Suprapubic skin (tissue), 4 donors: ENCODE data around the gene OGFOD1.

Source experiments
- CTCF ChIP-seq, 2 donors: fragments of 200-600 bp in 1 of 2; fragments of 450-650 bp in 1 of 2; sonication (generic) in 1 of 2; IDR thresholded peaks; one replicate each; pipeline ENCODE4 v1.5.1; 2016 to 2019; ENCODE audit warnings: antibody characterized with exemption in 2 of 2, mild to moderate bottlenecking in 1 of 2, moderate library complexity in 1 of 2
- EP300 ChIP-seq: sonication (generic); formaldehyde crosslinking; IDR thresholded peaks from one replicate; pipeline ENCODE4 v1.6.1; 2017; ENCODE audit warnings: antibody characterized with exemption
- POLR2A ChIP-seq, 2 donors: fragments of 450-650 bp; IDR thresholded peaks; one replicate each; pipeline ENCODE4 v1.6.1; 2017; ENCODE audit warnings: antibody characterized with exemption in 2 of 2, mild to moderate bottlenecking in 2 of 2, moderate library complexity in 2 of 2
- POLR2AphosphoS5 ChIP-seq, 3 donors: sonication (generic); formaldehyde crosslinking; IDR thresholded peaks; one replicate each; pipeline ENCODE4 v1.6.1; 2017; ENCODE audit warnings: antibody characterized with exemption in 3 of 3

GRCh38 chr16:56483394-56483793 lies 32.0 kb downstream of the OGFOD1 start:
- TF ChIP-seq POLR2A (IDR thresholded peaks at IDR 0.05) (no peak), POLR2AphosphoS5 (IDR thresholded peaks at IDR 0.05) (no peak), CTCF (IDR thresholded peaks at IDR 0.05) (no peak), EP300 (no peak)
